SK-N-SH treated with all-trans-retinoic acid at 6 μM for 48 hours (cell line): ENCODE results near the gene ESRRA.
"Not testable (repeated sequence)": the region's sequence is repeated elsewhere in the genome, so short reads cannot be mapped to it uniquely, and the experiment has no call there.

Experiments used
- ATAC-seq: fragments of 200-7000 bp; cut with Tn5 transposase; 3 replicates; pipeline ENCODE4 v1.9.1; 2020; ENCODE audit warnings: mild to moderate bottlenecking, moderate library complexity
- ARNTL ChIP-seq: fragments of 450-650 bp; formaldehyde crosslinking; IDR thresholded peaks from 2 replicates; pipeline ENCODE4 v1.5.0; 2020; ENCODE audit warnings: low read depth, mild to moderate bottlenecking, moderate library complexity, borderline replicate concordance
- CREB5 ChIP-seq: fragments of 250-450 bp; sonication (Bioruptor Pico); IDR thresholded peaks from 2 replicates; pipeline ENCODE4 v1.5.1; 2020; ENCODE audit warnings: low read depth, mild to moderate bottlenecking, moderate library complexity
- CSDC2 ChIP-seq: fragments of 250-450 bp; sonication (Bioruptor Pico); IDR thresholded peaks from 2 replicates; pipeline ENCODE4 v1.5.0; 2020; ENCODE audit warnings: mild to moderate bottlenecking, moderate library complexity
- CSRNP3 ChIP-seq: fragments of 250-450 bp; sonication (Bioruptor Pico); IDR thresholded peaks from 2 replicates; pipeline ENCODE4 v1.5.1; 2021; ENCODE audit warnings: mild to moderate bottlenecking, moderate library complexity
- ESRRG ChIP-seq: fragments of 250-450 bp; sonication (Bioruptor Pico); IDR thresholded peaks from 2 replicates; pipeline ENCODE4 v1.6.1; 2021; ENCODE audit warnings: mild to moderate bottlenecking
- GLIS3 ChIP-seq: fragments of 250-450 bp; sonication (Bioruptor Pico); IDR thresholded peaks from 2 replicates; pipeline ENCODE4 v1.5.0; 2020; ENCODE audit warnings: mild to moderate bottlenecking, moderate library complexity
- ISL1 ChIP-seq: fragments of 250-450 bp; sonication (Bioruptor Pico); IDR thresholded peaks from 2 replicates; pipeline ENCODE4 v2.1.2; 2022; ENCODE audit warnings: mild to moderate bottlenecking, moderate library complexity
- OSR1 ChIP-seq: fragments of 250-450 bp; sonication (Bioruptor Pico); IDR thresholded peaks from 2 replicates; pipeline ENCODE4 v1.8.0; 2022; ENCODE audit warnings: moderate library complexity, mild to moderate bottlenecking, inconsistent platforms
- PATZ1 ChIP-seq: fragments of 250-450 bp; sonication (Bioruptor Pico); IDR thresholded peaks from 2 replicates; pipeline ENCODE4 v1.8.0; 2020; ENCODE audit warnings: mild to moderate bottlenecking, moderate library complexity, borderline replicate concordance
- PPARA ChIP-seq: fragments of 250-450 bp; sonication (Bioruptor Pico); IDR thresholded peaks from 2 replicates; pipeline ENCODE4 v1.5.0; 2020; ENCODE audit warnings: mild to moderate bottlenecking, borderline replicate concordance
- RARB ChIP-seq: fragments of 250-450 bp; sonication (Bioruptor Pico); IDR thresholded peaks from 2 replicates; pipeline ENCODE4 v1.8.0; 2021; ENCODE audit warnings: mild to moderate bottlenecking, moderate library complexity
- TOX ChIP-seq: fragments of 250-450 bp; sonication (Bioruptor Pico); IDR thresholded peaks from 2 replicates; pipeline ENCODE4 v1.8.0; 2021; ENCODE audit warnings: mild to moderate bottlenecking, moderate library complexity, borderline replicate concordance
- TSHZ2 ChIP-seq: fragments of 250-450 bp; sonication (Bioruptor Pico); IDR thresholded peaks from 2 replicates; pipeline ENCODE4 v1.5.0; 2020; ENCODE audit warnings: mild to moderate bottlenecking, moderate library complexity
- ZC3H10 ChIP-seq: fragments of 250-450 bp; sonication (Bioruptor Pico); IDR thresholded peaks from 2 replicates; pipeline ENCODE4 v1.5.1; 2021; ENCODE audit warnings: mild to moderate bottlenecking, moderate library complexity
- ZFP3 ChIP-seq: fragments of 250-450 bp; sonication (Bioruptor Pico); IDR thresholded peaks from 2 replicates; pipeline ENCODE4 v1.5.0; 2020; ENCODE audit warnings: mild to moderate bottlenecking, moderate library complexity
- ZFP30 ChIP-seq: fragments of 450-650 bp; formaldehyde crosslinking; IDR thresholded peaks from 2 replicates; pipeline ENCODE4 v1.5.0; 2022; ENCODE audit warnings: mild to moderate bottlenecking, moderate library complexity
- ZNF565 ChIP-seq: fragments of 450-650 bp; formaldehyde crosslinking; conservative IDR thresholded peaks from 2 replicates; pipeline ENCODE4 v1.5.0; 2020; ENCODE audit warnings: low read depth, mild to moderate bottlenecking, moderate library complexity

ESRRA gene

GRCh38 chr11:64314146-64314804 lies 9.0 kb downstream of the ESRRA start:
- ATAC-seq, result no peak
- TF ChIP-seq ESRRG (CRISPR knock-in tag), result no peak
- TF ChIP-seq CSDC2, result no peak
- no peak for TF ChIP-seq ARNTL (CRISPR knock-in tag)
- no peak for TF ChIP-seq ZFP3 (CRISPR knock-in tag)
- TF ChIP-seq ZFP30 (CRISPR knock-in tag), result no peak
- no peak for TF ChIP-seq PPARA
- no peak for TF ChIP-seq CREB5 (CRISPR knock-in tag)
- TF ChIP-seq ZC3H10 (CRISPR knock-in tag), result no peak
- no peak for TF ChIP-seq GLIS3 (CRISPR knock-in tag)
- TF ChIP-seq PATZ1 (CRISPR knock-in tag), result no peak
- no peak for TF ChIP-seq CSRNP3 (CRISPR knock-in tag)

GRCh38 chr11:64314805-64315561 lies 9.7 kb downstream of the ESRRA start:
- ATAC-seq, result no peak
- TF ChIP-seq OSR1 (no peak), ISL1 (CRISPR knock-in tag) (no peak), CSRNP3 (CRISPR knock-in tag) (no peak), ARNTL (CRISPR knock-in tag) (no peak), ZFP3 (CRISPR knock-in tag) (no peak), ZC3H10 (CRISPR knock-in tag) (no peak), ZNF565 (no peak), TSHZ2 (CRISPR knock-in tag) (no peak), RARB (CRISPR knock-in tag) (no peak), GLIS3 (CRISPR knock-in tag) (no peak), TOX (CRISPR knock-in tag) (no peak), CSDC2 (no peak)

- not testable (repeated sequence) for ATAC-seq
These were observed 10.6 kb downstream of the ESRRA start for GRCh38 chr11:64315667-64316526.
